Activated CD4-positive, alpha-beta T cell treated with anti-CD3 and anti-CD28 coated beads for 1 hour (primary cell): Measurements from ENCODE around the gene SORBS2.

Experiments used
- DNase-seq: peaks from one replicate; pipeline ENCODE4 v3.0.0-alpha.2; 2020

SORBS2 gene

DNA sequence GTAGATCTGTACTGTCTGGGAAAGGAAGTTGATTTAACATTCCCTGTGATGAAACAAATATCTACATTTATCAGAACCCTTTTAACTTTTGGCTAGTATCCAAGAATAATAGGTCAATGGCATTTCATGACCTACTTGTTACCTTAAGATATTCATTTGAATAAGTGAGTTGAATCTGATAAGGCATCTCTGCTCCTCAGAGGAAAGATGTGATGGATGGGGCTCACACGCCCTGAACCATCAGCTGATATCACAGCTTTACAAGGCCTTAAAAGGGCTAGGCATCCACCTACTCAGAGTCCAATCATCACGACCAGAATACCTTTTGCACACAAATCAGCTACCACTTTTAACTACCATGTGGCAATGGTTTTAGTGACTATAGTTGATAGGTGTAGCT is 186.5 kb downstream of the SORBS2 start:
- no peak for DNase-seq

DNA sequence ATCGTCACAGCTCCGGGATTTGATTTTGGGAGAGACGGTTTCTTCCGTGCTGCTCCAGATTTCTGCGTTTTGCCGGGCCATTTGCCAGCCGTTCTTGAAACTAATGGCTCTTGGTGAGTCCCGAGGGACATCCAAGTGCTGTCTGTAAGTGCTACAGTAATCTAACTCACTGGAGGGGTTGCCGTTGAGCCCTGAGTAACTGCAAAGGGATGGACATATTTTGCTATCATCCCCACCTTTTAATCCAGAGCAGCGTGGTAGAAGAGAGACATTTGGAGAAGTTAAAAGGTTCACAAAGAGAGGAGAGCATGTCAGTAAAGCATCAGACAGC is 187.8 kb downstream of the SORBS2 start:
- no peak for DNase-seq

DNA sequence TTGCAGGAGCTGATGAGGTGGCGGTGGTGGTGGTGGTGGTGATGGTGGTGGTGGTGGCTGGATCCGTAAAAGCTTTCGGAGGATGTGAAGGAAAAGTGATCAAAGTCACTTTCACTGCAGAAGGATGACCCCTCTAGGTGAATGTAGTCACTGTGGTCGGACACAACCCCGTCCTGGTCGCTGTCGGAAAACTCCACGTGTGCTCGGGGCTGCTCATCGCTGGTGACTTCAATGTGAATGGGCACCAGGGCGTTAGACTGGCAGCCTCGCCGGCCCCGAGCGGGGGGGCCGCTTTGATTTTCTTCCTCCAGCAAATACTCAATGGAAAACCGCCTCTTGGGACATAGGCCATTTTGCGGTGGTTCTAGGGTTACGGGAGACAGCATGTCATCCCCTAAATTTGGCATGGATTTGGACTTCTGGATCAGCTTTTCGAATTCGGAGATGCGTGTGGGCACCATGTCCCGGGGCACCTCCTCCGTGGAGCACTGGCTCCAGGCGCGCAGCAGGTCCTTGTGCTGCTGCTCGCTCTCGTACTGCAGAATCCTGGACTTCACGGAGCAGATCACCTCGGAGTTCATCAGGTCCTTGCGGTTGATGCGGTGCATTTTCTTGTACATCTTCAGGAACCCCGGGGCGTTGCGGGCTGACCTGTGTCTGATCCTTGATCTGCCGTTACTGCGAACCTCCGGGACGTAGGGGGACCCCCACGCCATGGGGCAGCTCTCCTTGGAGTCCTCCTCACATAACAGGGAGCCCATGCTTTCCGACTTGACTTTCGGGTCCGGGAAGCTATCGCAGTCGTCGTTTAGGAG is 188.3 kb downstream of the SORBS2 start:
- DNase-seq = no peak

DNA sequence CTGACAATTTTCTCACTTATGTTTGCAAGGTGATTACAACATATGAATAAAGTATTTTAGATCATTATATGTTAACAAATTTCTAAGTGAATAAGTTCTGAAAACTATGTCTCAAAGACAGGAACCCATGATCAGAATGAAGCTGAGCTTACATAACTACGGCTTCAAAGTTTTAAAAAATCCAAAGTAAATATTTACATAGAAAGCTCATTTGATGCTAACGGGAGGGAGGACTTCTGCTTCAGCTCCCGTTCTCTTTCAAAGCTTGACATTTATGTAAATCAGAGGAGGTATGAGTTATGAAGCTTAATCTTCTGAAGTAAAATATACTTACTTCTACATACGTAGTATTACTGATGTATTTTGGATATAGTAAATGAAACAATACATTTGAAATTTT is 203.8 kb downstream of the SORBS2 start:
- DNase-seq = no peak

DNA sequence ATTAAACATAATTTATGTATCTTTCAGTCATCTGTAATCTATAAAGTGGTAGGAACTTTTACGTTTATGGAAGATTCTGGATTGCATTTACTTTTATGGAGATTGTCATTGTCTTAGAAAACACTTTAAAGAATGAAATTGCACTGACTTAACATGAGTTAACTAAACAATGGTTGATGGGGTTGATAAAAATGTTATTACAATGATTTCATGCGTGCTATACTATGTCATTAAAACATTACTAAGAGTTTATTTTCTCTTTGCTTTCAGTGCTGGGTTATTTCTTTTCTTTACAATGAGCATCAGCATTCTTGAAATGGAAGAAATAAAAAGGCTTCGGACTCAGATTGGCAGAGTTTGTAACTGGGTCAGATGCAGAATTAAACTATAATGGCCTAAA is 209.6 kb downstream of the SORBS2 start:
- no peak for DNase-seq

DNA sequence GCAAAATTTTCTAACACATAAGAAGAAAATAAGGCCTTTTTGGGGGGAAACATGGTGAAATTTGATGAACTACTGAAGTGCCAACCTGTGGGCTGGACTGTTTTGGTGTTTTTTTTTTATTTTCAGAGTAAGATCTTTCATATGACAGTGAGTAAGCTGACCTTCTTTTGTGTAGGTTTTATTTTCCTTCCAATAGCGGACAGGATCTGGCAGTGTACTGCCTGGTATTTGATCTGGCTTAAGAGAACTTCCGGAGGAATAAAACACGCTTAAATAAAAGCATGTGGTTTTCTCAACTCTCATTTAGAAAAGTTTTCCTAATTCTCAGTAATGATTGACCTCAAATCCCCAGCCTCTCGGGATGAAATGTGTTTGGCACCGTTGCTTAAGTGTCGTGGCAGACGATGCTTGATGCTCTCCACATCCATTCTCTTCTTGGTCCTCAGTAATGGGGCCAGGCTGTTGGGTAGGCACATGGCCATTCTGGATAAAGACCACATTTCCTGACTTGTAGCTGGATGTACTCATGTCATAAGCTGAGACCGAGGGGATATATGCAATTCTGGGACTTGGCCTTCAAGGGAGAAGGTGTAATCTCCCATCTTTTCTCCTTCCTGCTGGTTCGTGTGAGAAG is 211.1 kb downstream of the SORBS2 start:
- no peak for DNase-seq

DNA sequence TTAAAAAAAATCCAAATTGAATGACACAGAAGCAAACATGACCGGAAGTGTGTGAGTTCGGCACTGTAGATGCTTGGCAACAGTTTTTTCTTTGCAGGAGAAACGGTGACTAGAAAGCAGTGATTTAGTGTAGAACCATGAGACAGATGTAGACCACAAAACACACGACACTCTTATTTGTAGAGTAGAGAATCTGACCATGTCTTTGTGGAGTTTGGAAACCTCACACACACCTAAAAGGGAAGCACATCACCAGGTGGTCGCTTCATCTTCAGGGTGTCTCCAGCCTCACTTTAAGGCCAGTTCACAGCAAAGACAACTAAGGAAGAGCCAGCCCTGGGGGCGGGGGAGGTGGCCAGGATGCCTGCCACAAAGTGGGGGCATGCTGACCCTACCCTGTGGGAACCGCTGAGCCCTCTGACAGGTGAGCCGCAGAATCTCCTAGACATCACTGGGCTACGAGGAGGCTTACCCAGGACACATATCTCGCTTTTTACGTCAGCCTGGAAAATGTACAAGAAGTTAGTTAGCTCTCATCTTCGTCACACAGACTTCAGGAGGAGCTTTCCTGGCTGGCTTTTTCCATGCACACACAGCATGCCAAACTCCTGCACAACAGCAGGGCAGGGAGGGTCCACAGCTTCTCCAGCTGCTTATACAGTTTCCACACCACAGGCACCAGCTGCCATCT is 212.3 kb downstream of the SORBS2 start:
- DNase-seq = no peak

DNA sequence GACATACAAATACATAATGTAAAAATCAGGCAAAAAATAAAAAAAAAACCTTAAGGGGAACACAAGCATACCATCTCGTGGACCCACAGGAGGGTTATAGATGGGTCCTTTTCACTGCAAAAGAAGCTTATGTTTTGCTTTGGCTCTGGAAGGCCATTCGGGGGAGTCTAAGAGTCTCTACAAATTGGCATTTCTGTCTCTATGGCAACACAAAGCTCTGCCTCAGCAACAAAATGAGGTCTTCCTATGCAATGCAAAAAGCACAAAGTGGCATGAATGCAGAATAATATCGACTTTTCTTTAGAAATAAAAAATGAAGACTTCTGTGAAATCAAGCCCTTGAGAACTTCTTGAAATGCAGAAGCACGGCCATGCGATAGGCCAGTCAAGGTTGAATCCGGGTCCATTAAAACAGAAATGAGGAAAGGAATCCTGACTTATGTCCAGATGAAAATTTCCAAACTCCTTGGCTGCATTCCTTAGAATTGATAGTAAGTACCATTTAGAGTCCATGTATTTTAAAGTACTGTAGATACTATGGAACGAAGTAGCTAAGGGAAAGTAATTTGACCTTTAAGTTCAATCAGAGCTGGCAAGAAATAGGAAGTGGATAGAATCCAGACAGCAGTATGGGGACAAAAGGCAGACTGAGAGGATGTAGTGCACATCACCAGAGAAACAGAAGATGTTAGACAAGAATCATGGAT is 213.0 kb downstream of the SORBS2 start:
- no peak for DNase-seq

DNA sequence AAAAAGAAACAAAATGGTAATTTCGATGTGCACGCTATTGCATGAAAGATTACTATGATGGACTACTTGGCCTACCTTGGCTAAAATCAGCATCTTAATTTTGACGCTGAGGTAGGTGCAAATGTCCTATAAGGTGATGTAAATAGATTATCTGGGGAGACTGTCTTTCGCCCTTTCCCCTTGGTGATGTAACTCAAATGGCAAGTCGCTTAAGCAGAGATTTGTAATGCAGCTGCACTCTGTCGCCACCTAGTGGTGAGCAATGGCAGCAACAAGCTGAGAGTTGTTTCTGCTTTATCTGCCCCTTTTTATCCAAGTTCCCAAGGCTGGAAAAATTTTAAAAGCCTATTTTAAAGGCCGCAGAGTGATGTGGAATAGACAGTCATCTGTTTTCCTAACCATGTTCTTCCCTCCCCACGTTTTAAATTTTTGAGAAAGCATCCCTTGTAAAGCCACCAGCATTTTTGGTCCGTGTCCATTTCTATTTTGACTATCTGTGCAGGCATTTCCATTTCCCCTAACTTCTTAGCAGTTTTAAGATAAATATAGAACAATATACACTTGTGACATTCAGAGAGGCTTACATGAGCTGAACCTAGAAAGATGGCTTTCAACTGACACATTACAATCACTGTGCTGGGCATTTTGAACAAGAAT is 214.3 kb downstream of the SORBS2 start:
- DNase-seq = peak; percentile 54

DNA sequence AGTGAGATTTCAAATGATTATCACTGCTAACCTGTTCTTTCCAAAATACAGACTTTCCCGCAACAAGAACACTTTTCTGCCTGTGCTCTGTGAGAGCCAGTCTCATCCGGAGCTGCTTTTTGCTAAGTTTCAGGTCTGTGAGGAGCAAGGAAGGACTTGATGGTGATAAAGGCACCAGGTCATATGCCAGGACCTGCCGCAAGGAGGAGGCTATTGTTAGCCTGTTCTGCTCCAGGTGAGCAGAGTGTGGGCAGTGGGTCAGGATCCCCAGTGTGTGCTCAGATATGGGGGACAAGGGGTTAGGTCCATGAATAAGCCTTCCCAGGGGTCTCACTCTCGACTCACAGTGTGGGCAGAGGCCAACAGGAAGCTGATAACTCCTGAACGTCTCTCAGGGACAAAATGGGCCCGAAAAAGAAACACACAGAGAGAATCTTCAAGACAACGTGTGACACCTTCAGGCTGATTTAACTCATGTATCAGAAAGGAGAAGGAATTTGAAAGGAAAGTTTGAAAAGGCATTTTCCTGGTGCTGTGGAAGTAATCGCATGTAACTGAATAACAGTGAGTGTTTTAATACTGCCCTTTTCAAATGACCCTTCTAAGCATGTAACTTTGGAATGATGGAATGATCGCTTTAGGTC is 219.0 kb downstream of the SORBS2 start:
- DNase-seq = no peak

DNA sequence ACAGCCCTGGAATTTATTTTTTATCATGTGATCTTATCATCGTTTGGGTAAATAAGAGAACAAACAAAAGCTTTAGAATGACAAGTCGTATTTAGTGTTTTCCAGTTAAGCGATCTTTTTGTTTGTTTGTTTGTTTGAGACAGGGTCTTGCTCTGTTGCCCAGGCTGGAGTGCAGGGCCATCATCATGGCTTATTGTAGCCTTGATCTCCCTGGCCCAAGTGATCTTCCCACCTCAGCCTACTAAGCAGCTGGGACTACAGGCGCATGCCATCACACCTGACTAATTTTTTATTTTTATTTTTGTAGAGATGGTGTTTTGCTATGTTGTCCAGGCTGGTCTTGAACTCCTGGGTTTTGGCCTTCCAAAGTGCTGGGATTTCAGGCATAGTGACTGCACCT is 219.6 kb downstream of the SORBS2 start:
- DNase-seq = no peak

DNA sequence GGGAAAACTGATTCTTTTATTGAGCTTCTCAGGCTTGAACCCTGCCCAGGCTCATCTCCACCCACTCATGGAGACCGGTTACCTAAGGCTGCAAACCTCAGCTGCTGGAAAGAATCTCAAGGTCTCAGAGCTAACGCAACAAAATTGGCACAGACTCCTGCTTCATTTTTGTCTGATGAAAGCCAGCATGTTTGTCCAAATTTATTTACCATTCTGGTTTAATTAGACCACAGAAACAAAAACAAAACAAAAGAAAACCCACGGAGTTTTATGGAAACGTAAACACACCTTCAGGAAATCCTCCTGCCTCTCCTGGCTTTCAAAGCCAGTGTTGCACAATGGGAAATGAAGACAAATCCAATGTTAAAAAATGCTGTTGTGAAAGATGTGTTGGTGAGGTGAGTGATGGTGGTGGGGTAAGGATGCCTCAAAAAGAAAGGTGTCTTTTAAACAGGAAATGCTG is 220.3 kb downstream of the SORBS2 start:
- DNase-seq = no peak

DNA sequence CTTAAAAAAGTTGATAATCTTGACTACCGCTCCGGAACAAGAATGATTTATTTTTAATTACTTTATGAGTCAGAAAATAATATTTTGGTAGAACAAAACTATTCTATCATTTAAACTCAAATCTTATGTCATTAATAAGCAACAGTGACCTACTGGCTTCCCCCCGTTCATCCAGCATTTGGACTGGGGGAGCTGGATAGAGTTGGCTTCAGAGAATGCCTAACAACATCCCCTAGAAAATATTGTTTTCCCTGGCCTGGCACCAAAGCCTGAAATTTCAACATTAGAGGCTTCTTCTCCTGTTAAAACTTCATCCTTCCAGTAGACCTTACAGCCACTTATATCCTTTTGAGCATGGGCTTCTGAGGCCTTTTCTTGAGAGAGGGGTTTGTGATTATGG is 221.0 kb downstream of the SORBS2 start:
- DNase-seq = no peak

DNA sequence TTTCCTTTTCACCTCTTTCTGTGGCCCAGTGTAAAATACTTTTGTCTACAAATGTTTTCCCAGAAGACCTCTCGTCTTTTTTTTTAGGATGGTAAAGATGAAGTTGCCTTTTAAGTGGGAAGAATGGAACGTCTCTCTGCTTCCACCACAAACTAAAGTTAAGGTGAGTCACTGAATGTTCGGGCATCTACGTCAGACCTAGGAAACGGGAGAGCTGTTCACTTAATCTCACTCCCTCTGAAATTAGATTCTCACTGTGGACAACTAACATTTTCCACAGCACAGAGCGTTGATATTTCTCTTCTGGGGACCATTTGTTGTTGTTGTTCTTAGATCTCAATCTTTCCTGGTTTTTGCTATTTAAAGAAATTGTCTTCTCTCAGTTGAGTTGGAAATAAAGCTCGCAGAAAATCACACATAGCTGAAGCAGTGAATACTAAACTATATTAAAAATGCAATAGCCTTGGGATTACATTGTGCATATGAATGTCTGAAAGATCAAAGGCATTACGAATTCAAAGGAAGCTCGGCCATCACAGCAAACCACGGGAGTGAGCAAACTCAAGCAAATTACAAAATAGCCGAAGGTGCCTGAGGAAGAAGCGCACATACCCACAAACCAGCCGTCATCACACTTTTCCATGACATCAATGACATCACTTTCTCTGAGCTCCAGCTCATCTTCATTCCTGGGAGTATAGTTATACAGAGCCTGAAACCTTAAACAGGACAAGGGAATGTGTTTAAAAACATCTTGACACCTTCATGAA is 222.7 kb downstream of the SORBS2 start:
- no peak for DNase-seq

DNA sequence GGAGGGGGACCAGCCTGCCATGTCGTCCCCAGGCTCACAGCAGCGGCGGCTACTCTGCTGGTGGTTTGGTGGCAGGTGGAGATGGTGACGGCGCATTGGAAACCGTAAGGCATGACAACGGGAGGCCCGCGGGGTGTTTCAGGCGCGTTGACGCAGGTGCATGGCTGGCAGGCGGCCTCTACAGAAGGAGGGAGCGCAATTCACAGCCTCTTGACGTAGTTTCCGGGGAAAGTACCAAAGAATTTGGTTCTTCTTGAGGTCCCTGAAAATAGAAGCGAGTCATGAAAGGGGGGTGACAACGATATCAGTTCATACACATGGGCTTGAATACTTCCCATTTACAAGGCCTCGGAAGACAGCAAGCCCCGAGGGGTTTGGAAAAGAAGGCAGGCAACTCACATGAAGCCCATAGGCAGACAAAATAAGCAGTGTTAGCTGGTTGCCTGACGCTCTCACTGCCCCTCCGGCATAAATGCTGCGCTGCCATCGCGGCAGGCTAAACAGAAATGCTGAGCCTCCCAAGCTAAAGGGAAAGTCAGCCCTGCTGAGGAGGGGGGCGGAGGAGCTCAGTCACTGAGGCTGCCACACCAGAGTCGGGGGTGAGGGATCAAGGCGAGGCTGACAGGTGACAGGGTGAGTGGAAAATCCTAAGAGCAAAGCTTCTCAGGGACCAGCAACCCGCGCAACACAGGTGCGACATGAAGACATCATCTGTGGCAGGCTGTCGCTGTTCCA is 224.4 kb downstream of the SORBS2 start:
- peak; percentile 56 for DNase-seq

DNA sequence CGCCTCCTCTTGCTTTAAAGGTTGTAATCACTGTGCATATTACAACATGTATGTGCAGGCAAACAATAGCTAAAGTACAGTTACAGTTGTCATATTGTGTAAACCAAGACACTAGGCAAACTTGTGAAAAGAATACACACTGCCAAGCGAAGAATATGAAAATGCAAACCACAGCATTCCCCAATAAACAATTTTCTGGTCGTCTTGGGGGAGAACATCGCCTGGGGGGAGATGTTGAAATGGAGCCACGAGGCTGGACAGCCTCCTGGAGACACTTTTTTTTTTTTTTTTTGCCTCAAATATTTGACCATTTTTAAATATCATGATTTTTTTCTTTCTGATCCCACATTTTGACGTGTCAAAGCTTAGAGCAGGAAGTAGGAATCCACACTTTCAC is 225.0 kb downstream of the SORBS2 start:
- DNase-seq = no peak

DNA sequence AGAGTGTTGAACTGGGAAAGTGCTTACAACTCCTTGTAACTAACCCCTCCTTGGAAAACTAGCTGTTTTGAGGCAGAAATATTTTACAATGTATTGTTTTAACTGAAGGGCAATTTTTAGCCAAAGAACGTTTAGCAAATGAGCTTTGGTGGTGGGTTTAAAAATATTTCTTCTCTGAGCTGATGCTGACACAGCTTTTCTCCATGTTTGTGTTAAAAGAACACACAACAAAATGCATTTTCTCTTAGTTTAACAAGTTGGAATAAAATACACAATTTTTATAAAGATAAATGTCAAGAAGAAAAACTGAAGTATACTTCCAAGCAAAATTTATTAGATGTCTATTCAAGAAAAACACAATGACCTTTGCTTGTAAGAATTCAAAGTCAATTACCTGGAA is 226.8 kb downstream of the SORBS2 start:
- DNase-seq = no peak

DNA sequence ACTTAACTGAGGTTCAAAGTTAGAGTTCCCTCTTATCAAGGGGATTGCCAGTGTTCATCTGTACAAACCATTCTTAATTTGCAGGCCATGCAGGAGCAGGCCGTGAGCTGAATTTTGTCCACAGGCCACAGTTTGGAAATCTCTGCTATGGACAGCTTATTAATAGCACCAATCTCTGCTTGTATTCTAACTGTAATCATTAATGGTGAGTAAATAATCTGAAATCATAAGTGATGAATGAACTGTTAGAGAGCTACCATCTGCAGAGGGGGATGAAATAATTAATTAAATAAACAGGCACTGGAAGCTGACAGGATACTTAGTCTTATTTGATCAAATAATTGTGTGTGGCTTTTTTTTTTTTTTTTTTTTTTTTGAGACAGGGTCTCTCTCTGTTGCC is 228.2 kb downstream of the SORBS2 start:
- no peak for DNase-seq

DNA sequence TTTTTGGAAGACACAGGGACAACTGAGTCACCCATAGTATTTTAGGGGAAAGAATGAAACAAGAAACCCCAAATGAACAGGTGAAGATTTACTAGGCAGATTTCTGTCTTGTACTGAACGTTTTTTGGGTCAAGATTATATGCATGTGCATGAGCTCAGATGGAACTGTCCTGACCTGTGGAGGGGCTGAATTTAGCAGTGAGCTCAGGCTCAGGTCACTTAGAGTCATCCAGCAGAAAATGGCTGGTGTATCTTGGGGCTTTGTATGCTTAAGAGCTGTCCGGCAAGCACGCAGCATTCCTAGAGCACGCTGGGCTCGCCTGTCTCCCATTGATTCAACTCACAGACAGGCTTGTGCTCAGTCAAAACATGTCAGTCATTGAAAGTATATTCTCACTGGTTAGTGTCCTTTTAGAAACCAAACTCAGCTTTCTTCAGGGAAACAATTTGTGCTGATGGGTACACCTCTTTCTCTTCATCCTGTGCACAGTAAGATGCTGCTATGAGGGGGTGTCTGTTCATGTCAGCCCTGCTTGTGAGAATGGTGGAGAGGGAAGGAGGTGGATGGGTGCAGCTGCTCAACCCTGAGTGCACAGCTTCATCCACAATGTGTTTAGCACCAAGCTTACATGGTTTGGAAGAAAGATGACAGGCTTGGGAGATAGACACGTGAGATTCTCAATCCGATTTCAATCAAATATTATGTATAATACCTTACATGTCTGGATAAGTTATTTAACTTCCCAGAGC is 229.2 kb downstream of the SORBS2 start:
- no peak for DNase-seq

DNA sequence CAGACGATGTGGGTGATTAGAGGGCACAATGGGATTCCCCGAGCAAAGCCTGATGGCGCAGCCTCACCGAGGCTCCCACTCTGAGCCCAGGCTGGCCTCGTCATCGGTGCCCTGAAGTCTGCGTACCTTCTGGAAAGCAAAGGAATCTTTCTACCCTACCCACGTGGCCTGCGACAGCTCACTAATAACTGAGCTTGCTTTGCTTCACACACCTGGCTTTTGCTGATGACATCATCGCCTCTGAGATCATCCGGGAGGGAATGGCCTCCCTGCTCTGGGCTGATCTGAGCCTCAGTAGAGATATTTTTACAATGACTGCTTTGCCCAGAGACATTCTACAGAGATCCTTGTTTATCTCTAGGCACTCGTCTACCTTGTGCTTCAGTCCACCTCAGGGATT is 231.3 kb downstream of the SORBS2 start:
- no peak for DNase-seq
